Measurements from ENCODE around the gene AGBL4.

- TF ChIP-seq EZH2 (IDR thresholded peaks at IDR 0.05; ENCODE audit: borderline replicate concordance, low read depth, low read length, severe bottlenecking) (no peak), CTCF (IDR thresholded peaks at IDR 0.05; ENCODE audit: borderline replicate concordance, extremely low read depth, low read length, poor library complexity, severe bottlenecking) (no peak)
These were observed 159.2 kb downstream of the AGBL4 start for GRCh38 chr1:49864581-49864980.
